COR-L47 (cell line): ENCODE results near the gene ABAT.
"Not testable (repeated sequence)": the region's sequence is repeated elsewhere in the genome, so short reads cannot be mapped to it uniquely, and the experiment has no call there.

Source experiments
- DNase-seq: peaks from one replicate; lab custom pipeline; 2025; lab: John Stamatoyannopoulos, UW

Gene ABAT

DNA sequence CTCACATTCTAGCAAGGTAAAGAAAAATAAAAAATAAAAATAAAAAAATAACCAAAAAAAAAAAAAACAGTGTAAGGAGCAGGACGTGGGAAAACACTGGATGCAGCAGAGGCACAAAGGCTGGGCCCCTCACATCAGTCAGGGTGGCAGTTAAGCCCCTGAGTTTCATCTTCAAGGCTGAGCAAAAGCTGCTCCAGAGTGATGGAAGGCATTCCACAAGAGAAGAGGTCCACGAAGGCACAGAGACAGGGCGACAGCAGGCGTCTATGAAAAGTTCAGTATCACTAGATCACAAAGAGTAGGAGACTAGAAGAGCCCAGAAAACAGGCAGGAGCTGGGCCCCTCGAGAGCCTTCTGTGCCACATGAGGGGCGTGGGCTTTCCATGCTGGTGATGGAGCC is 111.0 kb downstream of the ABAT start:
- no peak for DNase-seq

DNA sequence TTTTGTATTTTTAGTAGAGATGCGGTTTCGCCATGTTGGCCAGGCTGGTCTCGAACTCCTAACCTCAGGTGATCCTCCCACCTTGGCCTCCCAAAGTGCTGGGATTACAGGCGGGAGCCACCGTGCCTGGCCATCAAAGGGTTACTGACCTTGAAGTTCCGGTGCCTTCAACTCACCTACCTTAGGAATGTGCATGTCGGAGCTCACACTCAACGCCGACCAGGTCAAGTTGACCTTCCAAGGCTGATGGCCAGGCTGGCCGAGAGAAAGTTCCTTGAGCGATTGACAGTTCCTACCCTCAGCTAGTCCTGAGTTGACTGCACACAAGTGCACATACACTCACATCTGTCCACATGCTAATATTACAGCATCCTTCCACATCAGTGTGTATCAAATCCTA is 111.9 kb downstream of the ABAT start:
- not testable (repeated sequence) for DNase-seq

DNA sequence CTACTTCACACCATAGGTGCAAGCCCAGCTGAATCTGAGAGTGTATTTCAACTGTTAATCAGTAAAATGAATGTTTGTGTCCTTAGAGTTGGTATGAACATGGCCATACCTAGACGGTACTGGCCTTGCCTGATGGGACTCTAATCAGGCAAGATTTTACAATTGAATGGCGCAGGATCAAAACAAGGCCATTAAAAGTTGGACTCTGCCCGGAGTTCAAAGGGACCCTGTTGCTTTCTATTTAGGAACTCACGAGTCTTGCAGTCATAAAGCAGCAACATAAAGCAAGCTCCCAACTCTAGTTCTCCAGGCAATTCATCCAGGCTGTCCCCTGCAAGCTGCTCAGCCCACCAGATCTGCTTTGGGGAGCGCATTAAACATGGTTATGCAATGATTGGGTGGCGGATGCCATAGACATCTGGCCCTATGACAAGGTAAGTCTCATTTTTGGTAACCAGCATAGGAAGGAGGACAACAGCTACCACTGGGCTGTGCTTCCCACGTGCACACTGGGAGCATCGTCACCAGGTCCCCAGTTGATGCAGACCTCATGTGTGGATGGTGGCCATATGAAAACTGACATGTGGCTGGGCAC is 114.3 kb downstream of the ABAT start:
- no peak for DNase-seq

GRCh38 chr16:8795091-8795490 is 120.7 kb downstream of the ABAT start:
- no peak for DNase-seq

- no peak for DNase-seq
Observed at GRCh38 chr16:8795818-8796217, 121.4 kb downstream of the ABAT start.

GRCh38 chr16:8796469-8797363 is 122.3 kb downstream of the ABAT start:
- no peak for DNase-seq

DNA sequence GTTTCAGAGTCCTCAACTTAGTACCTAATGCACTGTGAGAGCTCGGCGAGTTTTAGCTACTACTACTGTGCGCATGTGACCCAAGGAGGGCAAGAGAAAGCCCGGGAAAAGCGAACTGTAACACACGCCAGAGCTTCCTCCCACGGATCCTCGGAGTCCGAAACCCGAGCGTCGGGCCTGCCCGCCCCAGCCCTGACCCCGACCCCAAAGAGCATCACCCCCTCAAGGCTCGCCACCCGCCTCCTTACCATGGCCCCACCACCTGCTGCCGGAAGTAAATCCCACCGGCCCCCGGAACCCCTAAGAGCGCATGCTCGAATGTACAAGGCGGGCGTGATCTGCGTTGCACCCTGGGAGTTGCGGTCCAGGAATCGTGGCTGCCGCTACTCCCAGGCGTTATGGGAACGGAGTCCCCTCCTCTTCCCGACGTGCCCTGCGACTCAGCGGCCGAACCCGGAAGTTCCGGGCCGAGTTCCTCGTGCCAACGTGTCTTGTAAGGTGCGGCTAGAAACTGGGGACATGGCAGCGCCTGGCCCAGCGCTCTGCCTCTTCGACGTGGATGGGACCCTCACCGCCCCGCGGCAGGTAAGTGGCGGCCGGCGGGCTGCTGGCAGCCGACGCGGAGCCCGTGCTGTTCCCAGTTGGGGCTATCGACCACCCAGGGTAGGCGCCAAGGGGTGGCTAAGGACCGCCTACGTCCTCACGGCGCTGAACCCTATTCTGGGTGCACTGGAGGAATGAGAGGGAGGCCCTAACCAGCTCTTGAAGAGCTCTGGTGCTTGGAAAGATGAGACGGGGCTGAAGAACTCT is 123.2 kb downstream of the ABAT start, which contains the start of the genes PMM2 and TMEM186:
TSS of gene PMM2 (plus strand) at position 476 of the 810 bp plus-strand sequence. CDS start at position 520, 44 bp downstream.
TSS of gene TMEM186 (minus strand) at position 276 of the 810 bp plus-strand sequence. CDS start at position 251, 25 bp downstream.
- DNase-seq = peak; percentile 93

- DNase-seq = no peak
Observed at GRCh38 chr16:8798174-8798527, 123.7 kb downstream of the ABAT start.

GRCh38 chr16:8798535-8799157 is 124.2 kb downstream of the ABAT start:
- DNase-seq = no peak

DNA sequence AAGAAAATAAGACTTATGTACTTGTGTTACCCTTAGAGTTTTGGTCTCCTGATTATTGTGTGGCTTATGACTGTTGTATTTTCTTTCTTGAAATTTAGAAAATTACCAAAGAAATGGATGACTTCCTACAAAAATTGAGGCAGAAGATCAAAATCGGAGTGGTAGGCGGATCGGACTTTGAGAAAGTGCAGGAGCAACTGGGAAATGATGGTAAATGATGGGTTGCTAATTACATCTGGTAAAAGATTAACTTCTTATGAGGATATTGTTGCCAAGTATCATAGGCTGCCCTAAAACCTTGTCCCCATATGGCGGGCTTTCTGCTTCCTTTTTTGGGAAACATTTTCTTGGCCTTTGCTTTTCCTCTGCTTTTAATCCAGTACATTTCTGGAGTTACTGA is 127.3 kb downstream of the ABAT start:
- no peak for DNase-seq

DNA sequence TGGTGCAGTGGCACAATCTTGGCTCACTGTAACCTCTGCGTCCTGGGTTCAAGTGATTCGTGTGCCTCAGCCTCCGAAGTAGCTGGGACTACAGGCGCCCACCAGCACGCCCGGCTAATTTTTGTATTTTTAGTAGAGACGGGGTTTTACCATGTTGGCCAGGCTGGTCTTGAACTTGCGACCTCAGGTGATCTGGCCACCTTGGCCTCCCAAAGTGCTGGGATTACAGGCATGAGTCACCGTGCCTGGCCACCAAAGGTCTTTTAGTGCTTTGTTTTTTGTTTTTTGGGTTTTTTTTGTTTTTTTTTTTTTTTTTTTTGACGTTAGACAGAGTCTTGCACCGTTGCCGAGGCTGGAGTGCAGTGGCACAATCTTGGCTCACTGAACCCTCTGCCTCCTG is 129.3 kb downstream of the ABAT start:
- DNase-seq = not testable (repeated sequence)

GRCh38 chr16:8804313-8804712 is 129.9 kb downstream of the ABAT start:
- no peak for DNase-seq

GRCh38 chr16:8806272-8806983 is 132.0 kb downstream of the ABAT start:
- no peak for DNase-seq

DNA sequence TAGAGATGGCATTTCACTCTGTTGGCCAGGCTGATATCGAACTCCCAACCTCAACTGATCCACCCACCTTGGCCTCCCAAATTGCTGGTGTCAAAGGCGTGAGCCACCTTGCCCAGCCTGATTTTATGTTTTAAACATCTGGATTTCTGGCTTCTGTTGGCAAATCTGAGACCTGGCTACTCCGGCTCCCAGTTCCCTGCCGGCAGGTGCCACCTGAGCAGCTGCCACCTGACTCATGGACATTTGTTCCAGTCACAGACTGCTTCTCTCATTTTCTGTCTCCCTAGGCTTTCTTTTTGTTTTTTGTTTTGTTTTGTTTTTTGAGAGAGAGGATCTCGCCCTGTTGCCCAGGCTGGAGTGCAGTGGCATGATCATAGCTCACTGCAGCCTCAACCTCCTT is 132.8 kb downstream of the ABAT start:
- no peak for DNase-seq

DNA sequence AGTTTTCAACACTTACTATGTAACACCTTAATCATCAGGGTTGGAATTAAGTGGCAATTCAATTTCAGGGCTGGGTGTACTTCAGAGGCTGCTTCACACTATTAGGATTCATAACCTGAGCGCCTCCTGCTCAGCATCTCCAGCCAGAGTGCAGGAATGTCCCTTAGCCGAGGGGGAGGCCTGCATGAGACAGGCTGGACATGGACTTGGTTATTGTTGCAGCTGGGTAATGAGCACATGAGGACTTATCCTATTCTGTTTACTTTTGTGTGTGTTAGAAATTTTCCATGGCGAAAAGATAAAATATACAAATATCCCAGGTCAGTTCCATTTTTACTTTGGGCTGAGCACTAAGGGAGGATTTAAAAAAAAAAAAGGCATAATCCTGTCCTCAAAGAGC is 133.6 kb downstream of the ABAT start:
- DNase-seq = no peak

DNA sequence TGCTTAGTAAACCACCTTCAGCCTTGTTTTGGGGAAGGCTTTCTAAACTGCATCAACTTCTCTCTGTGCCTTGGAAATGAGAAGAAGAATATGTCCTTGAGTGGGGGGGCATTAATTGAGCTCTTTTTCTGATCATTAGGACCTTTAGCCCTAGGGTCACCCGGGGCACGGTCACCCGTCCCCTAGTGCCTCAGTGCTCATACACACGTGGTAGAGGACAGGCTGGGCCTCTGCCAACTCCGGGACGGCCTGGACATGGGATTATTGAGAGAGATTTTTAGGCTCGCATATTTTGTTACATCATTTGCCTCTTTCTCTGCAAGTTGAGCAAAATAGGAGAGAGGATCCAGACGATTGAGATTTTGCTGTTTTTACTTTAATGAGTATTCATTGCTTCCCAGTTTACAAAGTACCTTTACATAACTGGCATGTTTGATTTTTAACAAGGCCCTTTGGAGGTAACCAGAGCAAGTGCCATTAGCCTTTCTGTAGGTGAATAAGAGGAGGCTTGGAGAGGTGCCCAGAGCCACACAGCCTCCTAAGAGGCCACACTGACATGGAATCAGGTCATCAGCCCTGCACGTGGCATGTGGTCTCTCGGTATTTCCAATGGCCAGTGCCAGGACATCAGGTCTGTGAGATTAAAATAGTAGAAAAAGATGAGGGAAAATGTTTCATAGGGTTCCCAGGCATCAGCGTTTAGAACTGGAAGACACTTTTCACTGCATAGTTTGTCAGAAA is 134.4 kb downstream of the ABAT start:
- DNase-seq = no peak

GRCh38 chr16:8812162-8812843 is 137.9 kb downstream of the ABAT start:
- no peak for DNase-seq

DNA sequence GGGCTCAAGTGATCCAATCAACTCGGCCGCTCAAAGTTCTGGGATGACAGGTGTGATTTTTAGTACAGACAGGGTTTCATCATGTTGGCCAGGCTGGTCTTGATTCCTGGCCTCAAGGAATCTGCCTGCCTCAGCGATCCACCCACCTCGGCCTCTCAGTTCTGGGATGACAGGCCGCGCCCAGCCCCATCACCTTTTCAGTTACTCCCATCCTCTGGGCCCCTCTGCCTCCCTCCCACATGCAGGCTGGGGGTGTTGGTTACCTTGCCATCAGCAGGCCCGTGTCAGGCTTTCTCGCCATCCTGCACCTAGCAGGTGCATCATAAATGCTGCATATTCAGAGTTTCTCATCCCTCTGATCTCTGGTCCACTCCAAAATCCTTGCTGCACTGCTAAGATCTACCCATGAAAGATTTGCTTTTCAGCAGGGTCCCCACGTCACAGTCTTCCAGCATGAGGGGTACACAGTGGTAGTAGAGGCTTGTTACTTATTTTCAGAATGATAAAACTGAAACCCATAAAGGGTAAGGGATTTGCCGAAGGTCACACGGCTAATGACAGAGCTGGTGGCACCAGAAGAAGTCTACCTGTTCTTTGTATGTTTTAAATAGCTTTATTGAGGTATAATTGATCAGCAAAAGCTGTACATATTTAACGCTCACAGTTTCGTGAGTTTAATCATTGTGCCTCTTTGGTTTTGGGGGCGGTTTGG is 139.8 kb downstream of the ABAT start:
- no peak for DNase-seq

DNA sequence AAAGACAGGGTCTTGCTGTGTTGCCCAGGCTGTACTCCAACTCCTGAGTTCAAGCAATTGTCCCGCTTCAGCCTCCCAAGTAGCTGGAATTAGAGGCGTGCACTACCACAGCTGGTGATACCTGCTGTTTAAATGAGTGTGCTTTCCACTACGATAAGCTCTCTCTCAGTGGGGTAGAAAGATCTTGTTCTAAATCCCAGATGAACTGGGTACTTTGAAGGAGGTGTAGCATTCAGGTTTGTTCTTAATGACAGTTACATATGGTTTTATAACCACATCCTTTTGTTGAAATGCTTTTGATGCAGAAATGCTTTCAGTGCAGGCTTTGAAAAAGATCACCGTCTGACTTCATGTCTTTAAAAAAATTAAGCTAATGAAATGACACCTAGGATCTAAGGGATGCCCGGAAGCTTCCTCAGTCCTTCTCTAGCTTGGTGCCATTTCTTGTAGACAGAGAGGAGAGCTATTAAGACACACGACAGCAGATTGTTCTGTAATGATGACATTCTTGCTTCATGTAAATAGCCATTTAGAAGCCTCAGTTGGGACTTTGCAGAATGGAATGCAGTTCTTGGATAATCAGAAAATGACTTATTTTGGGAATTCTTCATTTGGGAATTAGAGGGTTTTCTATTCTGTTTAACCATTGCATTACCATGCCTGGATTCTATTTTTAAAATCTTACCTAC is 142.7 kb downstream of the ABAT start:
- no peak for DNase-seq
